NCI-H2107 treated with DMSO at 0.1 percent for 48 hours (cell line): ENCODE measurements around the gene ADGRL3.
A peak's percentile ranks its signal among the peaks of the same experiment; 100 is the strongest.
"Not testable (repeated sequence)": the region's sequence is repeated elsewhere in the genome, so short reads cannot be mapped to it uniquely, and the experiment has no call there.

Source experiments
- DNase-seq: peaks from one replicate; lab custom pipeline; 2025; ENCODE audit not compliant: unreplicated experiment; lab: John Stamatoyannopoulos, UW

The ADGRL3 gene

GRCh38 chr4:61336916-61337315 lies 136.8 kb downstream of the ADGRL3 start:
- peak; percentile 11 for DNase-seq

- no peak for DNase-seq
These were observed 141.9 kb downstream of the ADGRL3 start for GRCh38 chr4:61342061-61342460.

- no peak for DNase-seq
These were observed 150.8 kb downstream of the ADGRL3 start for GRCh38 chr4:61350932-61351331.

- no peak for DNase-seq
These were observed 156.6 kb downstream of the ADGRL3 start for GRCh38 chr4:61356696-61357095.

- no peak for DNase-seq
These were observed 159.2 kb downstream of the ADGRL3 start for GRCh38 chr4:61359301-61359700.

GRCh38 chr4:61372817-61373216 lies 172.7 kb downstream of the ADGRL3 start:
- not testable (repeated sequence) for DNase-seq

- DNase-seq, result no peak
These were observed 173.8 kb downstream of the ADGRL3 start for GRCh38 chr4:61373901-61374440.

- DNase-seq, result peak; percentile 7
These were observed 174.3 kb downstream of the ADGRL3 start for GRCh38 chr4:61374447-61374891.

- no peak for DNase-seq
These were observed 175.2 kb downstream of the ADGRL3 start for GRCh38 chr4:61375301-61375700.

GRCh38 chr4:61376301-61376700 lies 176.2 kb downstream of the ADGRL3 start:
- no peak for DNase-seq

GRCh38 chr4:61379406-61379805 lies 179.3 kb downstream of the ADGRL3 start:
- no peak for DNase-seq

- peak; percentile 83 for DNase-seq
These were observed 180.7 kb downstream of the ADGRL3 start for GRCh38 chr4:61380865-61381264.

- DNase-seq, result no peak
These were observed 185.1 kb downstream of the ADGRL3 start for GRCh38 chr4:61385256-61385655.

- not testable (repeated sequence) for DNase-seq
These were observed 187.2 kb downstream of the ADGRL3 start for GRCh38 chr4:61387372-61387771.

GRCh38 chr4:61389640-61390039 lies 189.5 kb downstream of the ADGRL3 start:
- no peak for DNase-seq

- no peak for DNase-seq
These were observed 195.6 kb downstream of the ADGRL3 start for GRCh38 chr4:61395754-61396153.

- DNase-seq, result no peak
These were observed 197.0 kb downstream of the ADGRL3 start for GRCh38 chr4:61397174-61397573.

GRCh38 chr4:61400439-61401038 lies 200.4 kb downstream of the ADGRL3 start:
- no peak for DNase-seq

- no peak for DNase-seq
These were observed 201.6 kb downstream of the ADGRL3 start for GRCh38 chr4:61401771-61402170.

- no peak for DNase-seq
These were observed 205.2 kb downstream of the ADGRL3 start for GRCh38 chr4:61405307-61405706.

GRCh38 chr4:61406677-61407076 lies 206.6 kb downstream of the ADGRL3 start:
- no peak for DNase-seq

GRCh38 chr4:61407642-61408618 lies 207.8 kb downstream of the ADGRL3 start:
- DNase-seq, result peak; percentile 29
